Esophagus squamous epithelium (tissue), 5 donors: ENCODE measurements around the gene KLHL28. TPM values are rescaled to one million over a fixed set of nuclear protein-coding genes. Genes with fewer than 3 reads are reported as not detected.

Experiments
- DNase-seq: peaks from one replicate; lab custom pipeline; 2025; lab: John Stamatoyannopoulos, UW
- H3K27ac ChIP-seq, 4 donors: fragments of 200-600 bp; sonication (generic); one replicate each; pipeline ENCODE4 v1.5.1; 2016 to 2019; ENCODE audit warnings: mild to moderate bottlenecking in 1 of 4
- H3K27me3 ChIP-seq, 4 donors: fragments of 200-600 bp; sonication (generic); 1 replicate in 3 of 4; 2 replicates in 1 of 4; pipeline versions ENCODE4 v1.5.1 to v1.6.0; 2017 to 2021; ENCODE audit warnings: antibody characterized with exemption in 1 of 4
- H3K36me3 ChIP-seq, 3 donors: fragments of 200-600 bp; sonication (generic); one replicate each; pipeline ENCODE4 v1.5.1; 2016 to 2019
- H3K4me1 ChIP-seq, 3 donors: fragments of 200-600 bp; sonication (generic); one replicate each; pipeline ENCODE4 v1.5.1; 2017 to 2019
- H3K4me3 ChIP-seq, 4 donors: fragments of 200-600 bp; sonication (generic); 1 replicate in 3 of 4; 2 replicates in 1 of 4; pipeline ENCODE4 v1.5.1; 2016 to 2019; ENCODE audit warnings: mild to moderate bottlenecking in 2 of 4, moderate library complexity in 1 of 4
- H3K9me3 ChIP-seq, 3 donors: fragments of 200-600 bp; sonication (generic); one replicate each; pipeline ENCODE4 v1.5.1; 2016 to 2019
- POLR2A ChIP-seq, 4 donors: fragments of 450-650 bp; IDR thresholded peaks; one replicate each; pipeline ENCODE4 v1.6.1; 2017; ENCODE audit warnings: antibody characterized with exemption in 4 of 4, mild to moderate bottlenecking in 4 of 4, moderate library complexity in 3 of 4
- WGBS, 2 donors: methylation state at CpG; one replicate each; pipeline ENCODE4 v1.1.5; 2018; 5-methylcytosine and 5-hydroxymethylcytosine counted together
- intact Hi-C: fragments of 100-400 bp; cut with DNase I; formaldehyde crosslinking; loops from one replicate; pipeline ENCODE4 v1.15.0; 2022
- total RNA-seq, 4 donors: library from RNA; depleted of rRNA; stranded (reverse); fragments of >200 nt; gene quantifications; one replicate each; pipeline ENCODE4 v1.1.0, GENCODE V29; 2016
- TF ChIP-seq, protein P1 (sequence below), 6 experiments: fragments of 450-650 bp in 4 of 6; fragments of 200-600 bp in 2 of 6; sonication (generic) in 2 of 6; IDR thresholded peaks; one replicate each; pipeline ENCODE4 v1.5.1; 2016 to 2019; ENCODE audit warnings: antibody characterized with exemption in 6 of 6, mild to moderate bottlenecking in 4 of 6, moderate library complexity in 4 of 6
- donor health status: DM: yes; HTN: yes; CAD: no.

Gene KLHL28
- total RNA-seq, 4 donors from 2014 or later, result 7.2 to 10.3 (median 8.4) TPM

DNA sequence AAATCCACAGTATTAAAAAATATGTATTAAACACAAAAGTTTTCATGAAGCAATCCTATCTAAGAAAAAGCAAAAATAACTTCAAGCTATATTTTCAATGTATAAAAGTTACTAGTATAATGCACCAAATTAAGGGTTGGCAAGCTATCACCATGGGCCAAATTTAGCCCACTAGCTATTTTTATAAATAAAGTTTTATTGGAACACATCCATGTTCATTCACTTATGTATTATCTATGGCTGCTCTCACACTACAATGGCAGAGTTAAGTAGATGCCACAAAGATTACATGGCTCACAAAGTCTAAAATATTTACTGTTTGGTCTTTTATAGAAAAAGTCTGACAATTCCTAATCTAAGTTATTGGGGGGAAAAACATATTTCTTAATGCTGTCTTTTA, 17.6 kb downstream of the KLHL28 start:
- intact Hi-C loops, result no loop called here
- no peak overlapping the region for H3K27ac ChIP-seq
- no peak overlapping the region for H3K4me3 ChIP-seq
- H3K36me3 ChIP-seq, result peaks cover 0 to 71% (median 5%) of the 10 kb centered on the region in 3 donors
- H3K27me3 ChIP-seq, result no peaks in the 10 kb centered on the region
- H3K4me1 ChIP-seq, result peaks cover 0 to 15% (median 0%) of the 10 kb centered on the region in 3 donors
- TF ChIP-seq, protein P1, sequence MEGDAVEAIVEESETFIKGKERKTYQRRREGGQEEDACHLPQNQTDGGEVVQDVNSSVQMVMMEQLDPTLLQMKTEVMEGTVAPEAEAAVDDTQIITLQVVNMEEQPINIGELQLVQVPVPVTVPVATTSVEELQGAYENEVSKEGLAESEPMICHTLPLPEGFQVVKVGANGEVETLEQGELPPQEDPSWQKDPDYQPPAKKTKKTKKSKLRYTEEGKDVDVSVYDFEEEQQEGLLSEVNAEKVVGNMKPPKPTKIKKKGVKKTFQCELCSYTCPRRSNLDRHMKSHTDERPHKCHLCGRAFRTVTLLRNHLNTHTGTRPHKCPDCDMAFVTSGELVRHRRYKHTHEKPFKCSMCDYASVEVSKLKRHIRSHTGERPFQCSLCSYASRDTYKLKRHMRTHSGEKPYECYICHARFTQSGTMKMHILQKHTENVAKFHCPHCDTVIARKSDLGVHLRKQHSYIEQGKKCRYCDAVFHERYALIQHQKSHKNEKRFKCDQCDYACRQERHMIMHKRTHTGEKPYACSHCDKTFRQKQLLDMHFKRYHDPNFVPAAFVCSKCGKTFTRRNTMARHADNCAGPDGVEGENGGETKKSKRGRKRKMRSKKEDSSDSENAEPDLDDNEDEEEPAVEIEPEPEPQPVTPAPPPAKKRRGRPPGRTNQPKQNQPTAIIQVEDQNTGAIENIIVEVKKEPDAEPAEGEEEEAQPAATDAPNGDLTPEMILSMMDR (IDR thresholded peaks at IDR 0.05), result no peak
- no peak for TF ChIP-seq POLR2A (IDR thresholded peaks at IDR 0.05)
- no peak for DNase-seq
- H3K9me3 ChIP-seq, result no peaks in the 10 kb centered on the region

- Histone ChIP-seq H3K9me3 (no peaks in the 10 kb centered on the region), H3K4me1 (peaks cover 0 to 12% (median 0%) of the 10 kb centered on the region in 3 donors), H3K27me3 (no peaks in the 10 kb centered on the region), H3K36me3 (peaks cover 0 to 88% (median 7%) of the 10 kb centered on the region in 3 donors), H3K27ac (no peak overlapping the region), H3K4me3 (no peak overlapping the region)
- intact Hi-C loops, result no loop called here
- no peak for TF ChIP-seq POLR2A (IDR thresholded peaks at IDR 0.05)
- TF ChIP-seq, protein P1 (IDR thresholded peaks at IDR 0.05), result no peak
- WGBS, 2 donors, result 96 to 100% methylated on average over 1 of the region's 1 CpG
- DNase-seq, result no peak
Observed at GRCh38 chr14:44942436-44942835, 19.3 kb downstream of the KLHL28 start.

- H3K4me1 ChIP-seq, result peaks cover 0 to 12% (median 0%) of the 10 kb centered on the region in 3 donors
- H3K36me3 ChIP-seq, result peaks cover 0 to 88% (median 7%) of the 10 kb centered on the region in 3 donors
- no peaks in the 10 kb centered on the region for H3K27me3 ChIP-seq
- no peak overlapping the region for H3K4me3 ChIP-seq
- 83 to 89% methylated on average over 2 of the region's 2 CpGs for WGBS, 2 donors
- intact Hi-C loops, result no loop called here
- H3K9me3 ChIP-seq, result no peaks in the 10 kb centered on the region
- no peak for DNase-seq
- H3K27ac ChIP-seq, result no peak overlapping the region
- TF ChIP-seq, protein P1 (IDR thresholded peaks at IDR 0.05), result no peak
- TF ChIP-seq POLR2A (IDR thresholded peaks at IDR 0.05), result no peak
Observed at GRCh38 chr14:44941591-44941990, 20.2 kb downstream of the KLHL28 start.

- peaks cover 0 to 11% (median 0%) of the 10 kb centered on the region in 3 donors for H3K4me1 ChIP-seq
- H3K4me3 ChIP-seq, result no peak overlapping the region
- no peaks in the 10 kb centered on the region for H3K27me3 ChIP-seq
- no peak for DNase-seq
- intact Hi-C loops, result no loop called here
- H3K9me3 ChIP-seq, result no peaks in the 10 kb centered on the region
- 94 to 96% methylated on average over 6 of the region's 6 CpGs for WGBS, 2 donors
- TF ChIP-seq, protein P1 (IDR thresholded peaks at IDR 0.05), result no peak
- no peak for TF ChIP-seq POLR2A (IDR thresholded peaks at IDR 0.05)
- H3K27ac ChIP-seq, result no peak overlapping the region
- H3K36me3 ChIP-seq, result peaks cover 0 to 91% (median 7%) of the 10 kb centered on the region in 3 donors
Observed at GRCh38 chr14:44940944-44941343, 20.8 kb downstream of the KLHL28 start.

- no peak overlapping the region for H3K27ac ChIP-seq
- peaks cover 0 to 4% (median 0%) of the 10 kb centered on the region in 3 donors for H3K4me1 ChIP-seq
- no peaks in the 10 kb centered on the region for H3K9me3 ChIP-seq
- TF ChIP-seq, protein P1 (IDR thresholded peaks at IDR 0.05), result no peak
- TF ChIP-seq POLR2A (IDR thresholded peaks at IDR 0.05), result no peak
- peaks cover 0 to 85% (median 5%) of the 10 kb centered on the region in 3 donors for H3K36me3 ChIP-seq
- H3K27me3 ChIP-seq, result no peaks in the 10 kb centered on the region
- intact Hi-C loops, result no loop called here
- no peak for DNase-seq
- H3K4me3 ChIP-seq, result no peak overlapping the region
Observed at GRCh38 chr14:44940211-44940610, 21.5 kb downstream of the KLHL28 start.
